Endothelial cell (in vitro differentiated cells): ENCODE data around the gene NPHS1. TPM values are rescaled to one million over a fixed set of nuclear protein-coding genes. Genes with fewer than 3 reads are reported as not detected.
A peak's percentile ranks its signal among the peaks of the same experiment; 100 is the strongest.

Experiments used
- DNase-seq: peaks from one replicate; pipeline ENCODE4 v3.0.0; 2021; ENCODE audit warnings: low spot score
- H3K27ac Mint-ChIP-seq: one replicate; pipeline ENCODE4 v1.8.0; 2021; ENCODE audit warnings: mixed read lengths, inconsistent platforms; ENCODE audit not compliant: unreplicated experiment
- H3K27me3 Mint-ChIP-seq: one replicate; pipeline ENCODE4 v1.8.0; 2021; ENCODE audit warnings: mild to moderate bottlenecking, moderate library complexity, mixed read lengths, inconsistent platforms; ENCODE audit not compliant: unreplicated experiment
- H3K36me3 Mint-ChIP-seq: one replicate; pipeline ENCODE4 v1.8.0; 2021; ENCODE audit warnings: mild to moderate bottlenecking, low read depth, mixed read lengths, inconsistent platforms; ENCODE audit not compliant: unreplicated experiment
- H3K4me1 Mint-ChIP-seq: one replicate; pipeline ENCODE4 v1.8.0; 2021; ENCODE audit warnings: mild to moderate bottlenecking, mixed read lengths, inconsistent platforms; ENCODE audit not compliant: unreplicated experiment
- H3K4me3 Mint-ChIP-seq: one replicate; pipeline ENCODE4 v1.8.0; 2021; ENCODE audit warnings: mild to moderate bottlenecking, mixed read lengths, inconsistent platforms; ENCODE audit not compliant: unreplicated experiment
- H3K9me3 Mint-ChIP-seq: one replicate; pipeline ENCODE4 v1.8.0; 2021; ENCODE audit warnings: mixed read lengths, inconsistent platforms; ENCODE audit not compliant: unreplicated experiment
- CTCF ChIP-seq: fragments of 200-600 bp; sonication (generic); IDR thresholded peaks from one replicate; pipeline ENCODE4 v1.5.0; 2021; ENCODE audit warnings: antibody characterized with exemption; ENCODE audit not compliant: unreplicated experiment
- total RNA-seq: library from RNA; stranded (reverse); fragmentation: NEBNext Ultra II Directional; extraction: Animal tissue kit (Norgen Biotek cat#: 25700); gene quantifications from one replicate; pipeline ENCODE4 v1.2.1, GENCODE V29; 2021; ENCODE audit not compliant: unreplicated experiment

NPHS1 gene
- total RNA-seq, 1 donor from 2014 or later, result not detected

- peaks cover 7% of the 10 kb centered on the region for H3K27me3 Mint-ChIP-seq
- H3K4me1 Mint-ChIP-seq, result no peaks in the 10 kb centered on the region
- H3K36me3 Mint-ChIP-seq, result no peaks in the 10 kb centered on the region
- H3K4me3 Mint-ChIP-seq, result no peak overlapping the region
- no peak for DNase-seq
- no peaks in the 10 kb centered on the region for H3K9me3 Mint-ChIP-seq
- no peak for TF ChIP-seq CTCF
- no peak overlapping the region for H3K27ac Mint-ChIP-seq
These were observed 60.5 kb downstream of the NPHS1 start for GRCh38 chr19:35791814-35792279.

GRCh38 chr19:35790981-35791813, 61.1 kb downstream of the NPHS1 start:
- H3K9me3 Mint-ChIP-seq, result no peaks in the 10 kb centered on the region
- no peak overlapping the region for H3K4me3 Mint-ChIP-seq
- H3K36me3 Mint-ChIP-seq, result no peaks in the 10 kb centered on the region
- TF ChIP-seq CTCF, result peak; percentile 24
- H3K27ac Mint-ChIP-seq, result no peak overlapping the region
- H3K27me3 Mint-ChIP-seq, result peaks cover 6% of the 10 kb centered on the region
- H3K4me1 Mint-ChIP-seq, result no peaks in the 10 kb centered on the region
- no peak for DNase-seq

GRCh38 chr19:35789978-35790944, 62.0 kb downstream of the NPHS1 start:
- no peak for TF ChIP-seq CTCF
- no peak for DNase-seq
- Mint-ChIP-seq H3K4me1 (no peaks in the 10 kb centered on the region), H3K4me3 (no peak overlapping the region), H3K36me3 (no peaks in the 10 kb centered on the region), H3K27ac (no peak overlapping the region), H3K9me3 (no peaks in the 10 kb centered on the region), H3K27me3 (peaks cover 10% of the 10 kb centered on the region)

- Mint-ChIP-seq H3K4me1 (no peaks in the 10 kb centered on the region), H3K27me3 (peaks cover 12% of the 10 kb centered on the region), H3K9me3 (no peaks in the 10 kb centered on the region), H3K27ac (no peak overlapping the region), H3K36me3 (no peaks in the 10 kb centered on the region), H3K4me3 (no peak overlapping the region)
- no peak for TF ChIP-seq CTCF
- no peak for DNase-seq
These were observed 62.9 kb downstream of the NPHS1 start for GRCh38 chr19:35789195-35789977.
